Ecto neural progenitor cell (in vitro differentiated cells): ENCODE data around the gene CBX5.
"Not testable (repeated sequence)": the region's sequence is repeated elsewhere in the genome, so short reads cannot be mapped to it uniquely, and the experiment has no call there.

Source experiments
- DNase-seq: peaks from one replicate; pipeline ENCODE4 v3.0.0-alpha.2; 2018; ENCODE audit warnings: low spot score

CBX5 gene

DNA sequence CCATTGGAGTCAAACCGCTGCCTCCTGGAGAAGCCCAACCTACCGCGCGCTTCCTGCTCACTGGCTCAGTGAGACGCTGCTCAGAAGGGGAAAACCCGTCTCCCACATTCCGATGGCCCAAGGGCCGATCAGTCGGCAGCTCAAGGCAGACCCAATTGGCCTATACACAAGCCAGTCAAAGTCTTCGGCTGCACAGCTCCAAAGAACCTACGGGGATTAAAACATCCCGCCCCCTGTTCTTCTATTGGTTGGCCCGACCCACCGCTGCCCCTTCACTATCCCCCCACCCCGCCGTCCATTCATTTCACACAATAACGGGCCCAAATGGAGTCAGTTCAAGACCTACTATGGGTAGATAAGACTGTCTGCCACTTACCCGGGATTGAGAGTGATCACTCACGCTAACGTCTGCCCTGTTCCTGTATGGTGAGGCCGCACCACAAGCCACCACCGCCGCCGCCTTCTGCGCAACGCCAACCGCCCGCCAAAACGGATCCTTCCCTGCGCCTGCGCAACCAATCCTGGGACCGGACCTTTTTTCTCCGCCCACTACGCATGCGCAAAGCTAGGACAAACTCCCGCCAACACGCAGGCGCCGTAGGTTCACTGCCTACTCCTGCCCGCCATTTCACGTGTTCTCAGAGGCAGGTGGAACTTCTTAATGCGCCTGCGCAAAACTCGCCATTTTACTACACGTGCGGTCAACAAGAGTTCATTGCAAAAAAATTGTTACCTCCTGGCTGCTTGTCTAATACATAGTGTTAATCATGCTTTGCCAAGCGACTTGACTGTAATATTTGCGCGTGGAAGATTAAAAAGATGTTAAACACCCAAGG lies at the start of gene CBX5:
CBX5 (minus strand) TSS at position 491 of the 836 bp plus-strand sequence. CDS start 22,472 bp downstream, outside the sequence.
- DNase-seq = peak; percentile 100

- DNase-seq = no peak
Measured at GRCh38 chr12:54328595-54329337, 48.8 kb upstream of the CBX5 start.

- not testable (repeated sequence) for DNase-seq
Measured at GRCh38 chr12:54325442-54326109, 45.7 kb upstream of the CBX5 start.

- peak; percentile 98 for DNase-seq
Measured at GRCh38 chr12:54324617-54325441, 44.9 kb upstream of the CBX5 start, which contains the start of gene COPZ1. Gene COPZ1 (plus strand): TSS chr12:54325131. CDS start chr12:54325164, 33 bp downstream.

- no peak for DNase-seq
Measured at GRCh38 chr12:54321363-54321762, 41.4 kb upstream of the CBX5 start.

- DNase-seq = not testable (repeated sequence)
Measured at GRCh38 chr12:54312309-54312708, 32.4 kb upstream of the CBX5 start.

DNA sequence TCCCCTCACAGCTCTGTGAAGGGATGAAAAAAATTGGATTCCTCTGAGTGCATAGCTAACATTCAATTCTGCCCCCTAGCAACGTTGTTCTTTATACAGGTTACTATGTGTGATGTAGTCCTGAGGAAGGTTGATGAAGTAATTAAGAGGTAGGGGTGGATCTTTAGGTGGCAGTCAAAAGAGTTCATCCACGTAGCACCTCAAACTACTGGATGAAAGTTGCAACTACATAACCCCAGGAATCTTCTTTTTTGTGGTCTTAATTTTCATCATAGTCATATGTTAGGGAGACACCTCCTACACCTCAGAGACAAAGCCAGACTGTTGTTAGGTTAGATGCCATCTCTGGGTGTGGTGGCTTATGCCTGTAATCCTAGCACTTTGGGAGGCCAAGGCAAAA lies 31.1 kb upstream of the CBX5 start:
- no peak for DNase-seq

GRCh38 chr12:54306925-54307741 lies 27.2 kb upstream of the CBX5 start:
- DNase-seq = no peak

DNA sequence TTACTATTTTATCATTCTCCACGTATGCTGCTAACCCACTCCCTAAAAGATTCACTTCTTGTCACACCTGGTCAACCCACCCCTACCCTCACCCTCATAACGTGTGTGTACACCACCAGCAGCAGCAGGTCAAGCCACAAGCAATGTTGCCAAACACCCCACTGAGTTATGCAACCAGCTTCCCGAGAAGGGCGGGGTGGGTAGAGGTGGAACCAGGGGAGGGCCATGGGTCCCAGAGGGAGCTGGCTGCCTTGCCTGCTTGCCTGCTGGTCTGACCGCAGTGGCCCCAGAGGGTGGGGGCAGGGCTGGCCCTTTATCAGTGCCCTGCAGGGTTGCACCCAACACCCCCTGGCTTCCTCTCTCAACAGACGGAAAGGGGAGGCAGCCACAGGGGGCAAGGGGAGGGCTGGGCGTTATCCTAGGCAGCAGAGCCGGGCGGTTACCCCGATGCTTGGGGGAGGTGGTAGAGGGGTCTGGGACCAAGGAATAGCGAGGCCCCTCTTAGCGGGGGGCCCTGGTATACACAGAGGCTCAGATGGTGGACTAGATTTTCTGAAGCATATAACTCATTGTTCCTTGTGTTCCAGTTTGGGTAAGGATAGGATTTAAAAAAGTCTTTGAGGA lies 24.4 kb upstream of the CBX5 start:
- DNase-seq = no peak

DNA sequence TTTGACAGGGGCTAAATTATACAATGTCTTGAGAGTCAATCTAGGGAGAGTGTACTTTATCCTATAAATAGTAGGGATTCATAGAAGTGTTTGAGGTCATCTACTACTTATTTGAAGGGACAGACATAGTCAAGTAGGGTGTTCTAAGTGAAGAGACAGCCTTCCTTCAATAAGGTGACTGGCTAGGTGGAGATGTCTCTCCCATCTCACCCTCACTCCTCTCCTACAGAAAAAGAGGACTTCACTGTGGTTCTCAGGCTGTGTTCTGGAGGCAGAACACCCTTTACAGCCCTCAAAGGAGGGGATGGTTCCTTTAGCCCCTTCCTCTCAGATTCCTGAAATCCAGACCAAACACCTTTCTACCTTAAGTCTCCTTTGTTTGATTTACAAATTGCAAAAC lies 23.7 kb upstream of the CBX5 start:
- DNase-seq = no peak

- no peak for DNase-seq
Measured at GRCh38 chr12:54301428-54302048, 21.6 kb upstream of the CBX5 start.

GRCh38 chr12:54300732-54301427 lies 21.0 kb upstream of the CBX5 start, which contains the start of gene NFE2:
Gene NFE2 (minus strand): TSS chr12:54301015. CDS start chr12:54295248, 5,767 bp downstream.
- DNase-seq = peak; percentile 93

- DNase-seq = no peak
Measured at GRCh38 chr12:54300225-54300731, 20.4 kb upstream of the CBX5 start.

- no peak for DNase-seq
Measured at GRCh38 chr12:54299515-54300224, 19.7 kb upstream of the CBX5 start.

DNA sequence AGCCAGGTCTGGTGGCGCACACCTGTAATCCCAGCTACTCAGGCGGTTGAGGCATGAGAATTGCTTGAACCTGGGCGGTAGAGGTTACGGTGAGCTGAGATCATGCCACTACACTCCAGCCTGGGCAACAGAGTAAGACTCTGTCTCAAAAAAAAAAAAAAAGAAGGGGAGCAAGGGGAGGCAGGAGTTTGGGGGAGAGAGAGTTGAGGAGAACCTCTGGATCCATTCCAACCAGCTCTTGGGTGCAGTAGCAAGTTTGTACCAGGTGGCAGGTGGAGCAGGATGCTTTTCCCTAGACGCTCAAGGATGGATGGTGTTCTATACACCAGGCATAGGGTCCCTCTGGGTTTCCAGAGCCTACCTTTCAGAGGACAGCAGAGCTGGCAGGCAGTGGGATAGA lies 19.0 kb upstream of the CBX5 start:
- DNase-seq = no peak

- DNase-seq = no peak
Measured at GRCh38 chr12:54296393-54297099, 16.6 kb upstream of the CBX5 start.

DNA sequence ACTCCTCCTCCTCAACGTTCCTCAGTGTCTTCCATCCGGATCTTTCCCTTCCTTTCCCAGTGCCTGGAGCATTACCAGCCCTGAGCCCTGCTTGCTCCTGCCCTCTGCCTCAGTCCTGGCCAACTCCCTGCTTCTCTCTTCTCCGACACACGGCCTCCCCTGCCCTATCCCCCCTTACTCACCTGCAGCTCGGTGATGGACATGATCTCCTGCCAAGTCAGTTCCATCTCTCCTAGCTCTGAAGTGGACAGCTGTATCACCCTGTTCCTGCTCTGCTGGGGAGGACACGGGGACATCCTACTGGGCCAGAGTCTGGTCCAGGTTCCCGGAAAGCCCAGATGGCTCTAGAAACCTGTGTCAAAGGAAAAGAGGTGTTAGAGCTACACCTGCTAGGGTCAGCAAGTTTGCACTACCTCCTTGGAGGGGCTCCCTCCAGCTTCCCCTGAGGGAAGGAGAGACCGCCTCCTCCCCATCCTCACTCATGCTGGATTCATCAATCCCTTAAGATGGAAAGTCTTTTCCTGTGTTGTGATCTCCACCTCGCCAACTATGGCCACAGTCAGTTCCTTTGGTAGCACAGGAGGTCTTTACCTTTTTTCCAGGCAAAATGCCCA lies 15.1 kb upstream of the CBX5 start:
- DNase-seq = no peak
